ENCODE results near the gene ZNF335. TPM values are rescaled to one million over a fixed set of nuclear protein-coding genes. Genes with fewer than 3 reads are reported as not detected.
A peak's percentile ranks its signal among the peaks of the same experiment; 100 is the strongest.

Gene ZNF335
- total and polyA plus RNA-seq, 2 of the 13 experiments (the other 11 are each of a cell fraction or from before 2014, with no cell fraction given): 9.7 to 13.7 TPM

DNA sequence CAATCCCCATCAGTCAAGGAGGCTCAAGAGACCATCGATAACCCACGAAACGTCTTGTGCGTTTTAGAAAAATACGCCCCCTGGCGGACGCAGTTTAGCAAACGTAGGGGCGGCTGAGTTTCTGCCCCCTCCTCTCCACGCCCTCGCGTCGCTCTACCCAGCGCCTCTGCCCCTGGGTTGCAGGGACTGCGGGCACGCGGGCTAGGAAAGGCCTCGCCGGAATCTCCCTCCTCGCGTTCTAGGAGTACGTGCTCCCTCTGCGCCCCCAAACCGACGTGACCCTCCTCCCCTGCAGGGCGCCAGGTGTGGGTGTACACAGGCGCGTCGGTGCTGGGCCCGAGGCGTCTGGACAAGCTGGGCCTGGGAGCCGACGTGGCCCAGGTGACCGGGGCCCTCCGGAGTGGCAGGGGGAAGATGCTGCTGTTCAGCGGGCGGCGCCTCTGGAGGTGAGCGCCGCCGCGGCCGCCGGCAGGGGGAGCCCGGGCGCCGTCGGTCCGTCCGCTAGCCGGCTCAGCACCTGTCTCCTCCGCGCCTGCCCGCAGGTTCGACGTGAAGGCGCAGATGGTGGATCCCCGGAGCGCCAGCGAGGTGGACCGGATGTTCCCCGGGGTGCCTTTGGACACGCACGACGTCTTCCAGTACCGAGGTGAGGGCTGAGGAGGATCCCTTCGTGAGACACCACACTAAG, 42.0 kb upstream of the ZNF335 start (continued):
- TF ChIP-seq ZNF260 (CRISPR knock-in tag; IDR thresholded peaks at IDR 0.05; ENCODE audit: borderline replicate concordance, low read depth) (no peak), ZEB1 (IDR thresholded peaks at IDR 0.05; ENCODE audit: insufficient replicate concordance, low read depth) (no peak), ZNF382 (CRISPR knock-in tag; IDR thresholded peaks at IDR 0.05; ENCODE audit: borderline replicate concordance) (no peak), ZNF446 (CRISPR knock-in tag; IDR thresholded peaks at IDR 0.05) (no peak), ZNF616 (CRISPR knock-in tag; IDR thresholded peaks at IDR 0.05; ENCODE audit: low read depth) (no peak; the same call in 1 of the 2 replicates), BRCA1 (CRISPR knock-in tag; IDR thresholded peaks at IDR 0.05) (0 out of 2 replicates have a peak, but pooled peaks have one; percentile 11), TRIM24 (CRISPR knock-in tag; IDR thresholded peaks at IDR 0.05) (no peak), ZNF589 (CRISPR knock-in tag; conservative IDR thresholded peaks at IDR 0.05) (no peak; the same call in 1 of the 2 replicates), POLR2G (IDR thresholded peaks at IDR 0.05; ENCODE audit: low read depth, low read length) (no peak), ZNF562 (CRISPR knock-in tag; IDR thresholded peaks at IDR 0.05; ENCODE audit: borderline replicate concordance) (no peak), SRSF4 (IDR thresholded peaks at IDR 0.05; ENCODE audit: low read depth, low read length, poor library complexity, severe bottlenecking) (no peak)
- TF ChIP-seq, protein P1, sequence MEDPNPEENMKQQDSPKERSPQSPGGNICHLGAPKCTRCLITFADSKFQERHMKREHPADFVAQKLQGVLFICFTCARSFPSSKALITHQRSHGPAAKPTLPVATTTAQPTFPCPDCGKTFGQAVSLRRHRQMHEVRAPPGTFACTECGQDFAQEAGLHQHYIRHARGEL (CRISPR knock-in tag; IDR thresholded peaks at IDR 0.05): 0 out of 2 replicates have a peak, but pooled peaks have one; percentile 9
- TF ChIP-seq, protein P2, sequence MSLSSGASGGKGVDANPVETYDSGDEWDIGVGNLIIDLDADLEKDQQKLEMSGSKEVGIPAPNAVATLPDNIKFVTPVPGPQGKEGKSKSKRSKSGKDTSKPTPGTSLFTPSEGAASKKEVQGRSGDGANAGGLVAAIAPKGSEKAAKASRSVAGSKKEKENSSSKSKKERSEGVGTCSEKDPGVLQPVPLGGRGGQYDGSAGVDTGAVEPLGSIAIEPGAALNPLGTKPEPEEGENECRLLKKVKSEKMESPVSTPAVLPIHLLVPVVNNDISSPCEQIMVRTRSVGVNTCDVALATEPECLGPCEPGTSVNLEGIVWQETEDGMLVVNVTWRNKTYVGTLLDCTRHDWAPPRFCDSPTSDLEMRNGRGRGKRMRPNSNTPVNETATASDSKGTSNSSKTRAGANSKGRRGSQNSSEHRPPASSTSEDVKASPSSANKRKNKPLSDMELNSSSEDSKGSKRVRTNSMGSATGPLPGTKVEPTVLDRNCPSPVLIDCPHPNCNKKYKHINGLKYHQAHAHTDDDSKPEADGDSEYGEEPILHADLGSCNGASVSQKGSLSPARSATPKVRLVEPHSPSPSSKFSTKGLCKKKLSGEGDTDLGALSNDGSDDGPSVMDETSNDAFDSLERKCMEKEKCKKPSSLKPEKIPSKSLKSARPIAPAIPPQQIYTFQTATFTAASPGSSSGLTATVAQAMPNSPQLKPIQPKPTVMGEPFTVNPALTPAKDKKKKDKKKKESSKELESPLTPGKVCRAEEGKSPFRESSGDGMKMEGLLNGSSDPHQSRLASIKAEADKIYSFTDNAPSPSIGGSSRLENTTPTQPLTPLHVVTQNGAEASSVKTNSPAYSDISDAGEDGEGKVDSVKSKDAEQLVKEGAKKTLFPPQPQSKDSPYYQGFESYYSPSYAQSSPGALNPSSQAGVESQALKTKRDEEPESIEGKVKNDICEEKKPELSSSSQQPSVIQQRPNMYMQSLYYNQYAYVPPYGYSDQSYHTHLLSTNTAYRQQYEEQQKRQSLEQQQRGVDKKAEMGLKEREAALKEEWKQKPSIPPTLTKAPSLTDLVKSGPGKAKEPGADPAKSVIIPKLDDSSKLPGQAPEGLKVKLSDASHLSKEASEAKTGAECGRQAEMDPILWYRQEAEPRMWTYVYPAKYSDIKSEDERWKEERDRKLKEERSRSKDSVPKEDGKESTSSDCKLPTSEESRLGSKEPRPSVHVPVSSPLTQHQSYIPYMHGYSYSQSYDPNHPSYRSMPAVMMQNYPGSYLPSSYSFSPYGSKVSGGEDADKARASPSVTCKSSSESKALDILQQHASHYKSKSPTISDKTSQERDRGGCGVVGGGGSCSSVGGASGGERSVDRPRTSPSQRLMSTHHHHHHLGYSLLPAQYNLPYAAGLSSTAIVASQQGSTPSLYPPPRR (CRISPR knock-in tag; IDR thresholded peaks at IDR 0.05; ENCODE audit: borderline replicate concordance): peak; percentile 48; the same call in 1 of the 2 replicates
- TF ChIP-seq, protein P3, sequence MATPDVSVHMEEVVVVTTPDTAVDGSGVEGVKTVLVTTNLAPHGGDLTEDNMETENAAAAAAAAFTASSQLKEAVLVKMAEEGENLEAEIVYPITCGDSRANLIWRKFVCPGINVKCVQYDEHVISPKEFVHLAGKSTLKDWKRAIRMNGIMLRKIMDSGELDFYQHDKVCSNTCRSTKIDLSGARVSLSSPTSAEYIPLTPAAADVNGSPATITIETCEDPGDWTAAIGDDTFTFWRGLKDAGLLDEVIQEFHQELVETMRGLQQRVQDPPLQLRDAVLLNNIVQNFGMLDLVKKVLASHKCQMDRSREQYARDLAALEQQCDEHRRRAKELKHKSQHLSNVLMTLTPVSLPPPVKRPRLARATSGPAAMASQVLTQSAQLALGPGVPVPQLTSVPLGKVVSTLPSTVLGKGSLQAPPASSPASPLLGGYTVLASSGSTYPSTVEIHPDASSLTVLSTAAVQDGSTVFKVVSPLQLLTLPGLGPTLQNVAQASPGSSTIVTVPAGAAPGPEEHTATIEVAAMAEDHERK (CRISPR knock-in tag; IDR thresholded peaks at IDR 0.05; ENCODE audit: low read depth): no peak
- TF ChIP-seq, protein P4, sequence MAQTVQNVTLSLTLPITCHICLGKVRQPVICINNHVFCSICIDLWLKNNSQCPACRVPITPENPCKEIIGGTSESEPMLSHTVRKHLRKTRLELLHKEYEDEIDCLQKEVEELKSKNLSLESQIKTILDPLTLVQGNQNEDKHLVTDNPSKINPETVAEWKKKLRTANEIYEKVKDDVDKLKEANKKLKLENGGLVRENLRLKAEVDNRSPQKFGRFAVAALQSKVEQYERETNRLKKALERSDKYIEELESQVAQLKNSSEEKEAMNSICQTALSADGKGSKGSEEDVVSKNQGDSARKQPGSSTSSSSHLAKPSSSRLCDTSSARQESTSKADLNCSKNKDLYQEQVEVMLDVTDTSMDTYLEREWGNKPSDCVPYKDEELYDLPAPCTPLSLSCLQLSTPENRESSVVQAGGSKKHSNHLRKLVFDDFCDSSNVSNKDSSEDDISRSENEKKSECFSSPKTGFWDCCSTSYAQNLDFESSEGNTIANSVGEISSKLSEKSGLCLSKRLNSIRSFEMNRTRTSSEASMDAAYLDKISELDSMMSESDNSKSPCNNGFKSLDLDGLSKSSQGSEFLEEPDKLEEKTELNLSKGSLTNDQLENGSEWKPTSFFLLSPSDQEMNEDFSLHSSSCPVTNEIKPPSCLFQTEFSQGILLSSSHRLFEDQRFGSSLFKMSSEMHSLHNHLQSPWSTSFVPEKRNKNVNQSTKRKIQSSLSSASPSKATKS (CRISPR knock-in tag; IDR thresholded peaks at IDR 0.05): no peak
- TF ChIP-seq, protein P5, sequence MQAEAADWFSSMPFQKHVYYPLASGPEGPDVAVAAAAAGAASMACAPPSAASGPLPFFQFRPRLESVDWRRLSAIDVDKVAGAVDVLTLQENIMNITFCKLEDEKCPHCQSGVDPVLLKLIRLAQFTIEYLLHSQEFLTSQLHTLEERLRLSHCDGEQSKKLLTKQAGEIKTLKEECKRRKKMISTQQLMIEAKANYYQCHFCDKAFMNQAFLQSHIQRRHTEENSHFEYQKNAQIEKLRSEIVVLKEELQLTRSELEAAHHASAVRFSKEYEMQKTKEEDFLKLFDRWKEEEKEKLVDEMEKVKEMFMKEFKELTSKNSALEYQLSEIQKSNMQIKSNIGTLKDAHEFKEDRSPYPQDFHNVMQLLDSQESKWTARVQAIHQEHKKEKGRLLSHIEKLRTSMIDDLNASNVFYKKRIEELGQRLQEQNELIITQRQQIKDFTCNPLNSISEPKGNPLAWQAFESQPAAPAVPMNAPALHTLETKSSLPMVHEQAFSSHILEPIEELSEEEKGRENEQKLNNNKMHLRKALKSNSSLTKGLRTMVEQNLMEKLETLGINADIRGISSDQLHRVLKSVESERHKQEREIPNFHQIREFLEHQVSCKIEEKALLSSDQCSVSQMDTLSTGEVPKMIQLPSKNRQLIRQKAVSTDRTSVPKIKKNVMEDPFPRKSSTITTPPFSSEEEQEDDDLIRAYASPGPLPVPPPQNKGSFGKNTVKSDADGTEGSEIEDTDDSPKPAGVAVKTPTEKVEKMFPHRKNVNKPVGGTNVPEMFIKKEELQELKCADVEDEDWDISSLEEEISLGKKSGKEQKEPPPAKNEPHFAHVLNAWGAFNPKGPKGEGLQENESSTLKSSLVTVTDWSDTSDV (CRISPR knock-in tag; IDR thresholded peaks at IDR 0.05): no peak

Data from HepG2 (cell line).